GM21737 (cell line): Measurements from ENCODE around the gene MYL12B.
"Not testable (repeated sequence)": the region's sequence is repeated elsewhere in the genome, so short reads cannot be mapped to it uniquely, and the experiment has no call there.

Experiments used
- ATAC-seq: cut with Tn5 transposase; IDR thresholded peaks from one replicate; pipeline ENCODE4 v1.9.1; 2021; ENCODE audit warnings: mild to moderate bottlenecking, moderate library complexity; ENCODE audit not compliant: unreplicated experiment

The MYL12B gene

GRCh38 chr18:3294435-3295080, 32.6 kb downstream of the MYL12B start:
- no peak for ATAC-seq

- ATAC-seq = peak; percentile 98
Measured at GRCh38 chr18:3297025-3297984, 35.4 kb downstream of the MYL12B start.

GRCh38 chr18:3304832-3305231, 42.9 kb downstream of the MYL12B start:
- no peak for ATAC-seq

- no peak for ATAC-seq
Measured at GRCh38 chr18:3305354-3305762, 43.4 kb downstream of the MYL12B start.

- no peak for ATAC-seq
Measured at GRCh38 chr18:3305933-3306332, 44.0 kb downstream of the MYL12B start.

- no peak for ATAC-seq
Measured at GRCh38 chr18:3306391-3306790, 44.5 kb downstream of the MYL12B start.

DNA sequence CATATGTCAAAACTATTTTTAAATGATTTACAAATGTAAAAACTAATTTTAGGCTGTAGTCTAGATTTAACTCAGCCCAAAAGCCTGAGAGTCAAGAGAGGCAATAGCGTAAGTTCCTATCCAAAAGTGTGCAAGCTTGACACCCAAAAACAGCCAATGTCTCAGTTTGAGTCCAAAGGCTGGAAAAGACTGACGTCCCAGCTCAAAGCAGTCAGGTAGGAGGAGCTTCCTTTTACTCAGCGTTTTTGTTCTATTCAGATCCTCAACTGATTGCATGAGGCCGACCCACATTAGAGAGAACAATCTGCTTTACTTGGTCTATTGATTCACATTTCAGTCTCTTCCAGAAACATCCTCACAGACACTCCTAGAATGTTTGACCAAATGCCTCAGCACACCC, 51.8 kb downstream of the MYL12B start:
- no peak for ATAC-seq

- not testable (repeated sequence) for ATAC-seq
Measured at GRCh38 chr18:3315344-3315743, 53.4 kb downstream of the MYL12B start.

- no peak for ATAC-seq
Measured at GRCh38 chr18:3319399-3319798, 57.5 kb downstream of the MYL12B start.

GRCh38 chr18:3319894-3320454, 58.0 kb downstream of the MYL12B start:
- ATAC-seq = no peak

DNA sequence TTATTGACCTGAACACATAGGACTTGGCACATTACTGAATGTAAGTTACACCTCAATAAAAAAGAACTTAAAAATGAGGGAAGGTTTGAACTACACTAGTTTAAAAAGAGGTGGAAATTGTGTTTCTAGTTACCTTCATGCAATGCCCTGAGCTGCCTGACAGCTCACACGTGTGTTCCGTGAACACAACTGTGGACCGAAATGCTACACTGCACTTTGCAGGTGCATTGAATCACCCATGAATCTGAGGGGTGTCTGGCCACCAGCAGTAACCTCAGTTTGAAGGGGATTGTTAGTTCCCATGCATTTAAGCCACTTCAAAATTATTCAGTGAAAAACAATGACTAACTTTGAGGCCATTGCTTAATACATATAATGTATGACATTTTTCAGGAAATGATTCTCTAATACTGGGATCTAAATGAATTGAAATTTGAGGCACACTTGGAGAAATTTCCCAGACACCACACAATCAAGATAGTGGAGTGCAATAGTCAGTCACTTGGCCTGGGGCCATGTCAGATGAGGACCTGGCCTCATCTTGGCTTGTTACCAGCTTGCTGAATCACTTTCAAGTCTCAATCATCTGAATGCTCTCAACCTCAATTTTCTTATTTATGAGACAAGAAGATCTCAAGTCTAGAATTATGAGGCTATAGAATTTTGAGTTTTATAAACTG, 59.3 kb downstream of the MYL12B start:
- no peak for ATAC-seq

- no peak for ATAC-seq
Measured at GRCh38 chr18:3323900-3324299, 62.0 kb downstream of the MYL12B start.
